Daoy (cell line): ENCODE data around the gene SLC4A4. TPM values are rescaled to one million over a fixed set of nuclear protein-coding genes. Genes with fewer than 3 reads are reported as not detected.

ENCODE experiments used
- DNase-seq: peaks from one replicate; pipeline ENCODE4 v3.0.0-alpha.2; 2015; ENCODE audit warnings: low read depth
- total RNA-seq: library from RNA; depleted of rRNA; stranded (reverse); fragments of >200 nt; shearing (Covaris generic); gene quantifications from 2 replicates; pipeline ENCODE4 v1.2.3, GENCODE V29; 2014

Gene SLC4A4
- total RNA-seq, 1 experiment from 2014 or later: 1.2 TPM

GRCh38 chr4:71356924-71357663 is 18.3 kb downstream of the SLC4A4 start:
- no peak for DNase-seq

GRCh38 chr4:71360844-71361243 is 22.0 kb downstream of the SLC4A4 start:
- DNase-seq: no peak

DNA sequence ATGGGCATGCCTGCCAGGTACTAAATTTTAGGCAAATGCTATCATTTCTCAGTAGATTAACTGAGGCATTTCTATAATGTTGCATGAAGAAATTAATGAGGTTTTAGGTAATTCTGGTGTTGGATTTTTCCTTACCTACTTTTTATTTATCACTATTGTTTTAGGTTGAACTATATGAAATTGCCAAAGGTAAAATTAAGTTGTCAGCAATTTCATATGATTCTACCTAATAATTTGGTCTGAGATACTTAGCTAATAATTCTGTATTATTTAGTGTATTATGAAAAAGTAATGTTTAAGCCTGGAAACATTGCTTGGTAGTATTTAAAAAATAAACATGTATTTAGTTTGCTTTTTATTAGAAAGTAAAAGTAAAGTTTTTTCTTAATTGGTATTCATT is 22.7 kb downstream of the SLC4A4 start:
- DNase-seq: no peak

DNA sequence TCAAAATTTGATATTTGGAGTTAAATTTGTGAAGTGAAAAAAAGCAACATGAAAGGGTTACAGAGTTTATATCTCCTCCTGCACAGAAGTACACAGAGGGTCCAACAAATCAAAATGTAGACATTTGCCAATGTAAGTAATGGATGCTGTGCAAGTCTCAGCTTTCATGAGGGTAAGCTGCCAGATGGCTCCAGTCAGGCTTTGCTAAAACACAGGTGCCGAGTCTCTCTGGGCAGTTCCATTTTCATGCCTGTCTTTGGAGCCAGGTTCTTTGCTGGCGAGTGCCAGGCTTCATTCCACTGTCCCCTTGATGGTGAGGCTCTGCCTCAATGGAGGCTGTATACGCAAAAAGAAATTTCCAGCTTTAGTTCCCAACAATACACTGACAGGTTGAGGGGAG is 27.9 kb downstream of the SLC4A4 start:
- no peak for DNase-seq

DNA sequence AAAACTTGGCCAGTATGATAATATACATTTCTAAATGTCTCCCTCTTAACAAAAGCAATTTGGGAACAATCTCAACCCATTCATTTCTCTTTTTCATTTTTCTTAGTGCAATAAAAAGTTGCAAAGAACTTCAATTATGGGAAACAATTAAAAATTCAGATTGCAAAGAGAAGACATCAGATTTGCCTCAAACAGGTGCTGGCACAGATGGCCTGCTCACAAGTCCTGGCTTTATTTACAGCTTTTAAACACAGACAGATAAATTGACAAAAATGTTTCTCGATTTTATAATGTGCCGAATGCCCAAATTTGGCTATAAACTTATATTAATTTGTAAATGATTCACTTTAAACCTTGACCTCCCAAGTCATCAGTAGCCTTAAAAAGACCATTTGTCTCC is 28.7 kb downstream of the SLC4A4 start:
- no peak for DNase-seq

DNA sequence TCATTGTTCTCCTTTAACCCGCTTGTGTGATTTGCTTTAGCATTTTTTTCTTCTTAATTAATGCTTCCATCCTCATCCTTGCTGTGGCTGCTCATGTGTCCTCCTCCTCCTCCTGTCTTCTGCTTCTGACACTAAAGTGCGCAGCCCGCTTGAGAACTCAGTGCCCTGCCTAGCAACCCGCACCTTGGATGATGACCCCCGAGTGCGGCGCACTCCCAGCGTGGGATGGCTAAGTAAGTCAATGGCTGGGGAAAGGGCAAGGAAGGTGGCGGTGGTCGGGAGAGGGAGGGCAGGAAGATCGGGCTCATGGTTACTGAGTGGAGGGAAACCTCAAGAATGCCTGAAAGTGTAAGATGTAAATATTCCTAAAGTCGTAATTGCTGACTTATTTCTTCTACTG is 30.1 kb downstream of the SLC4A4 start:
- DNase-seq: no peak

DNA sequence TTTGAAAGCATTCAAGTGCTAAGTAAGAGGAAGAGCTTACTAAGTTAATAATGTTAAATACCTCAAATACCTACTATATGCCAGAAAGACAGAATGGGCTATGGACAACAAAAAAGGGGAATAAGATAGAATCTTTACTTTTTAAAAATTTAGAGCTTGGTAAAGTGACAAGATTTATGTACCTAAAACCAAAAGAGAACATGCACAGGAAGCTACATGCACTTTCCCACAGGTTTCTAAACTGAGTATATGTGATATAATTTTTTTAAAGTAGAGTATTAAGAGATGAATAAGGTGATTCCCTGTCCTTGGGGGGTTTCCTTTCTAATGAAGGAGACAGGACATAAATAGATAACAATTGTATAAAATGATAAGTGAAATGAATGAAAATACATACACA is 30.7 kb downstream of the SLC4A4 start:
- DNase-seq: no peak

DNA sequence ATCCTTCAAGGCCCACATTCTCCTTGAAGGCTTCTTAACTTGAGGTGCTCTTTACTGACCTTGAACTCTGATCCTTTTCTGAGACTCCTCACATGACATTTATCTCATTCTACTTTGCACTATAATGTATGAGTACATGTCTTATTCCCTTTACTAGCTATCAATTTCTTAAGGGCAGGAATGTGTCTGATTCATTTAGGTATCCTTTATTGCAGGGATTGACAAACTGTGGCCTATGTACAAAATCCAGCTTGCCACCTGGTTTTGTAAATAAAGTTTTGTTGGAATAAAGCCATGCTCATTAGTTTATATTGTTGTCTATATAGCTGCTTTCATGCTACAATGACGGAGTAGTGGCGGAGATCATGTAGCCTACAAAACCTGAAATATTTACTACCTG is 36.7 kb downstream of the SLC4A4 start:
- DNase-seq: no peak

DNA sequence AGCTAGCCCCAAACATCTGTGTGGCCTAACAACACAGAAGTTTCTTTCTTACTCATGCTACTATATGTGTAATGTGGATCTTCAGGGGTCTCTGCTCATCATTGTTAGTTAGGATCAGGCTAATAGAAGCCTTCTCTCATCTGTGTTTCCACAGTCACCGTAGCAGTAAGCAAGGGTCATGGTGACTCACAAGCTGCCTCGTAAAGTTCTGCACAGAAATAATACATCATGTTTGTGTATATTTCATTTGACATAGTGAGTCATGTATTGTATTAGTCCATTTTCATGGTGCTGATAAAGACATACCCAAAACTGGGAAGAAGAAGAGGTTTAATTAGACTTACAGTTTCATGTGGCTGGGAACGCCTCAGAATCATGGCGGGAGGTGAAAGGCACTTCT is 38.7 kb downstream of the SLC4A4 start:
- peak; percentile 53 for DNase-seq

DNA sequence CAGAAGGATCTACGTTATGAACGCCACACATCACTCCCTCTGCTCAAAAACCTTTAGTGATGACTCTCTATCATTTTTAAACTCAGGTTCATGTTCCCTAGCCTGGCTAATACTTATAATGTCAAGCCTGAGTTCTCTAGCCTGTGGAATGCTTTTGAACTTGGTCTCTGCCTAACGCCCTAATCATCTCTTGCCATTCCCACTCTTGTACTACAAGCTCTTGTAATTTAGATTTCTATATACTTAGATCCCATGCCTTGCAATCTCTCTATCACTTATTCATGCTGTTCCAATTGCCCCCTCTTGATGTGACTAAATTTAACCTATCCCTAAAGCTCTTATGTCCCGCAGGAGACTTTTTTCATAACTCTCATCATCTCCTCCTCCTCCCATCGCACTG is 40.3 kb downstream of the SLC4A4 start:
- no peak for DNase-seq

GRCh38 chr4:71380788-71381187 is 42.0 kb downstream of the SLC4A4 start:
- DNase-seq: no peak

GRCh38 chr4:71382125-71382899 is 43.5 kb downstream of the SLC4A4 start:
- DNase-seq: no peak

DNA sequence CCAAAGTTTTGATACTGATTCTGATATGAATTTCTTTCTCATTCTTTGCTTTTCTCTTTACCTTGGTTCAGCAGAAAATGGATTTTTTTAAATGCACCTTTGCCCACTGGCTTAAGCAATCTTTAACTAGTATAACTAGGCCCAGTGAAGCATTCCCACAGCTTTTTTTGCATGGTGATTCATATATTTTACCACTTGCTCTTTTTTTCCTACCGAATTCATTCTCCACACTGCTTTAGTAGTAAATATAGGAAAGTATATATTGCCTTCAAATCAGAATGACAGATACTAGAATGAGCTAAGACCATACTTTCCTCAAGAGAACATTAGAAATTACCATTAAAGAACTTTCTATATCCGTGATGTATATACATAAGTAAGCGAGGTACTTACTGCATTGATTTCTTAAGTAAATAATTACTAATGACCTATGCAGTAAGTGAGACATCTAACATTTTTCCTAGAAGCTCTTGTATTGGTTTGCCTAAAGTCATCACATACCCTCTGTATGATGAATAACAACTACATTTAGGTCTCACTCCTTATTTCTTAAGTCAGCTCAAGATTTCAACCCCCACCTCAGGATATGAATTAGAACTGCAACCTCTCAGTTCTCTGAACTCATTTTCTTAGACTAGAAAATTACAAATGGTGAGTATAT is 44.2 kb downstream of the SLC4A4 start:
- no peak for DNase-seq

- DNase-seq: no peak
Observed at GRCh38 chr4:71383984-71384383, 45.2 kb downstream of the SLC4A4 start.

DNA sequence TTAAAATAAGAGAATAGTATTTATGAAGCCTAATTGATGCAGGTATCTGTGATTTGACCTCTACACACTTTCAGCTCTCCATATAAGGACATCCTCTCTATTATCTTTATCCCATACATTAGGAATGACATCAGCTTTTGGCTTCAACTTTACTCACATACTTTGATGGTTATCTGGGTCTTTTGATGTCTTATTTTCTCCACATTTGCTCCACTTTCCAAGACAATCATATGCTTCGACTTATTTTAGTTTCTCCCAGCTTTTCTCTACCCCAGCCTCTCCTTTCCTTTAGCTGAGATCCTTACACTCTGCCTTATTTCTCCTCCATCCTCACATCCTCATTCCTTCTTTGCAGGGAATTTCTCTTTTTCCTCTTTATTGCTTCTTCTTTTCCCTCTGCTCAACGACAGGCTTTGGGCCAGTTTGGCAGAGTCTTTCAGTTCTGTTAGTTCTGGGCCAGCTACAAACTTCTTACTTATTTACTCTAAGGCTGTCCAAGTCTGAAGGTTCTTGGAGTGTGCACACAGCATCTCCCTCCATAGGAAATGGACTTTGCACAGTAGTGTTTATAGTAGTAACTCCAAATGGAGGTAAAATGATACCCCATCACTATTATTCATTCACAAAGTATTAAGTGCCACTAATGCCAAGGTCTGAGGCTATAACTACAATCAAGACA is 50.5 kb downstream of the SLC4A4 start:
- peak; percentile 11 for DNase-seq

- DNase-seq: no peak
Observed at GRCh38 chr4:71392109-71392508, 53.3 kb downstream of the SLC4A4 start.

DNA sequence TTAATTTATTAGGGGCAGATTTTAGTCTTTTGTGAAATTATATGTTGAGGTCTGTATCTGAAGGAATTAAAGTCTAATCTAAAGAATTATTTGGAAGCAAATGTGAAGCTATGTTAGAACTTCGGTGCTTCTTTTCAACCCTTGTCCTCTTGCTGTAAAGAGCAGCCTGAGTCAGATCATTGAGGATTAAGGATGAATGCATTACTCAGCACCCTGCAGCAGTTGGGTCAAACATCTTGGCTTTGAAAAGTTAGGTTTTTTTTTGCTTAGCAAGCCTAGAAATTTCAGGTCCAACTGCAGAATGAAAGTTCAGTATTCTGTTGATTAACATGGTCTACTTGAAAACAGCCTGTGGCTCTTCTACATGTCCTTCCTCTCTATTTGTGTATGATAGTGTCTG is 57.6 kb downstream of the SLC4A4 start:
- DNase-seq: peak; percentile 2

DNA sequence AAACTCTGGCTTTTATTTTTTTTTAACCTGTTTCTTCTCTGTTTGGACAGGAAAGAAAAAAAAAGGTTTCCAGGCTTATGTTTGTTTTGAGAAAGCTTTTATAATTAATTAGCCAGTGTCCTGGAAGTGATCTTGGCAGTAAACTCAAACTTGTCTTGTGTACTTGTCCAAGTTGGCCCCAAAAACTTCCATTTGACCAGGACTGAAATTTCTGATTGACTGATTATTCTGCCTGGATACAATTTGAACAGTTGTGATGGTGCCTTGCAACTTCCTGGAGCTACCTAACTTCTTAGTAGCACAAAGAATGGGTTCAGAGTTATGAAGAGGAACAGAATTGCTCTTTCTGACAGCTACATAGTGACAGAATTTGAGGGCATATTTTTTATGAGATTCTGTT is 62.0 kb downstream of the SLC4A4 start:
- no peak for DNase-seq

DNA sequence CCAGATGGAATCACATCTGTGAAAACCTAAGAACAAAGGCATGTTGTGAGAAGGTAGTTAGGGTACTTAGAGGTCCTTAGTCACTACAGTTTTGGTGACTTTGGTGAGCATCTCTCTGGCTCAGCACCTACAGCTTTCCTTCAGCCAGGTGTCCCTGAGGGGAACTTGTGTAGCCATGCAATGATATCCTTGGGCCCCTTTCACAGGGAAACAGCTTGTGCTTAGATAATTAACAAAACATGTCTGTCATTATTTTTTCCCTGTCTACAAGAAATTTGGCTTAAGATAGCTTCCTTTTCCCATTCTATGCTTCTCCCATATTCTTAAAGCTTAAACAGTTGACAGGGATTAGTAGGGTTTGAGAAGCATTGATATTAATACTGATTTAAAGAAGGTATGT is 63.8 kb downstream of the SLC4A4 start:
- DNase-seq: no peak

DNA sequence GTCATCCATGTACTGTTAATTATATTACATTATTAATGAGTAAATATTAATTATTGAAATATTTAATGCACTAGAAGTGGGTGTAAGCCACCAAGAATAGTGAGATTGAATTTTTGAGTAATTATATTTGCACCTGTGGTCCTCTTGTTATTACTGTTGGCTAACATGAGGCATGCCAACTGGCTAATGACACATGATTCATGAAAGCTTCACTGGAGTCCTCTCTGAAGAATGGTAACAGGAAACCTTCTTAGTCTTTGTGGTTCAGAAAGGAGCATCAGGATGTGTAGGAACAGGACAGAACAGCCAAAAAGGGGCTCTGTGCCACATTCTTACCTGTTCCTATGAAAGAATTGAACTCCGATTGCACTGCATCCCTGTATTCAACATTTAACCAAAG is 65.2 kb downstream of the SLC4A4 start:
- DNase-seq: no peak

- DNase-seq: no peak
Observed at GRCh38 chr4:71405791-71406190, 67.0 kb downstream of the SLC4A4 start.

DNA sequence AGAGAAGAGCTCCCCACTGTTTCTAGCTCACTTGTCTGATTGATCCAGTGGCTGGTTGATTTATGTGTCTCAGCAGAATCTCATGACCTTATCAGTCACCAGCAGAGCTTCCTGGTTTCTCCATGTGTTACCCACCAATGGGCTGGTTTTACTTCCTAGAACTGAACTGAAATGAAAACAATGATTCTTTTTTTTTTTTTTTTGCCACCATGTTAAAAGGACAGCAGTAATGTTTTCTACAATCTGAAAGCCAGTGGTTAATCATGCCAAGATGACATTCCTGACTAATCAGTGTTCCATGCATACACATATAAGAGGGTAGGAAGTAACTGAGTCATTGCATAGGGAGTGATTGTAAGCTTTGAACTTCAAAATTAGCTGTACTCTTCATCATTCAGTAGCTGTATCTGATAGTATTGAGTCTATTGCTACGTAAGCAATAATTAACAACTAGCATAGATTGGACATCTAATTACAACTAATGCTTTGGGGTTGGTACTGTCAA is 67.7 kb downstream of the SLC4A4 start:
- DNase-seq: peak; percentile 3
